Stimulated activated CD8-positive, alpha-beta memory T cell treated with anti-CD3 and anti-CD28 coated beads, Interleukin-15, amount 100 ng/mL, for 1 hour (primary cell): ENCODE data around the gene GAL.
"Not testable (repeated sequence)": the region's sequence is repeated elsewhere in the genome, so short reads cannot be mapped to it uniquely, and the experiment has no call there.

Experiments
- DNase-seq: peaks from one replicate; pipeline ENCODE4 v3.0.0-alpha.2; 2020; ENCODE audit warnings: low read depth

The GAL gene

DNA sequence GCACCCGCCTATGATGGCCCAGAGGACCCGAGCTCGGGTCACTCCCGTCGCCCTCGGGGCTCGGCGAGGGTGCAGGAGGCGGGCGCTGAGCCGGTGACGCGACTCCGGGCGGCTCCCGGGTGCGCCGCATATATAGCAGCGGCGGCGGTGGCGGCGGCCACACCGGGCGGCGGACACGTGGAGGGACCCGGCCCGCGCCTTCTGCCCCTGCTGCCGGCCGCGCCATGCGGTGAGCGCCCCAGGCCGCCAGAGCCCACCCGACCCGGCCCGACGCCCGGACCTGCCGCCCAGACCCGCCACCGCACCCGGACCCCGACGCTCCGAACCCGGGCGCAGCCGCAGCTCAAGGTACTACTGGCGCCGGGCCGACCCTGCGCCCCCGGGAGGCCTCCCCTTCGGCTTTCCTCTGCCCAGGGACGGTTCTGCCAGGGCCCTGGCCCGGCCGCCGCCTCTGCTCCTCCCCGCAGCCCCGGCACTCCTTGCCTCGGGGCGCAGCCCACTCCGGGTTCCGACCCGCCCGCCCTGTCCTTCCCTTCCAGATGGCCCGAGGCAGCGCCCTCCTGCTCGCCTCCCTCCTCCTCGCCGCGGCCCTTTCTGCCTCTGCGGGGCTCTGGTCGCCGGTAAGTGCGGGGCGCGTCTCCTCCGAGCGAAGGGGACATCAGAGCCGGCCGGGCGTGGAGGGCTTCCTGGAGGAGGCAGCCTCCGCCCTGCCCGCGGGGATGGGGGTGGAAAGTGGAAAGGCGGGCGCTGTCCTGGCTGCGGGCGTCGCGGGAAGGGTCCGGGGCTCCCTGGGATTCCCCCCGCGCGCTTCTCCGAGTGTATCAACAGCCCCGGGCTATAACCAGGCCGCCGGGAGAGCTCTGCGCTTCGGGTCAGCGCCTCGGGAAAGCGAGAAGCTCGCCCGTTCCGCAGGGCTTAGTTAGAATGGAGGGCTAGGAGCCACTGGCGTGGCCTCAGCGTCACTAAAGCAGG, at the start of gene GAL:
Gene GAL, plus strand, starts transcription at position 160 of the 972 bp plus-strand sequence. Its CDS starts 380 bp downstream, at position 540.
- no peak for DNase-seq

GRCh38 chr11:68634606-68635005, 49.7 kb upstream of the GAL start:
- not testable (repeated sequence) for DNase-seq

DNA sequence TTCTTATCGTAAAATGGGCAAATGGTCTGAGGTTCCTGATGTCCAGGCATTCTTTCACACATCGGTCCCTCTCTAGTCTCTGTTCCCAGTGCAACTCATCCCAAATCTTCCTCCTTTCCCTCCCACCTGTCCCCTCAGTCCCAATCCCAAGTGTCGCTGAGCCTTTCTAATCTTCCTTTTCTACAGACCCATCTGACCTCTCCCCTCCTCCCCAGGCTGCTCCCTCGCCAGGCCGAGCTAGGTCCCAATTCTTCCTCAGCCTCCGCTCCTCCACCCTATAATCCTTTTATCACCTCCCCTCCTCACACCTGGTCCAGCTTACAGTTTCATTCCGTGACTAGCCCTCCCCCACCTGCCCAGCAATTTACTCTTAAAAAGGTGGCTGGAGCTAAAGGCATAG, 49.2 kb upstream of the GAL start:
- not testable (repeated sequence) for DNase-seq

- DNase-seq: not testable (repeated sequence)
Measured at GRCh38 chr11:68635883-68636282, 48.5 kb upstream of the GAL start.

GRCh38 chr11:68639322-68639721, 45.0 kb upstream of the GAL start:
- DNase-seq: not testable (repeated sequence)

GRCh38 chr11:68641880-68642279, 42.5 kb upstream of the GAL start:
- DNase-seq: no peak

GRCh38 chr11:68643585-68643984, 40.8 kb upstream of the GAL start:
- no peak for DNase-seq

- DNase-seq: no peak
Measured at GRCh38 chr11:68646832-68647231, 37.5 kb upstream of the GAL start.

DNA sequence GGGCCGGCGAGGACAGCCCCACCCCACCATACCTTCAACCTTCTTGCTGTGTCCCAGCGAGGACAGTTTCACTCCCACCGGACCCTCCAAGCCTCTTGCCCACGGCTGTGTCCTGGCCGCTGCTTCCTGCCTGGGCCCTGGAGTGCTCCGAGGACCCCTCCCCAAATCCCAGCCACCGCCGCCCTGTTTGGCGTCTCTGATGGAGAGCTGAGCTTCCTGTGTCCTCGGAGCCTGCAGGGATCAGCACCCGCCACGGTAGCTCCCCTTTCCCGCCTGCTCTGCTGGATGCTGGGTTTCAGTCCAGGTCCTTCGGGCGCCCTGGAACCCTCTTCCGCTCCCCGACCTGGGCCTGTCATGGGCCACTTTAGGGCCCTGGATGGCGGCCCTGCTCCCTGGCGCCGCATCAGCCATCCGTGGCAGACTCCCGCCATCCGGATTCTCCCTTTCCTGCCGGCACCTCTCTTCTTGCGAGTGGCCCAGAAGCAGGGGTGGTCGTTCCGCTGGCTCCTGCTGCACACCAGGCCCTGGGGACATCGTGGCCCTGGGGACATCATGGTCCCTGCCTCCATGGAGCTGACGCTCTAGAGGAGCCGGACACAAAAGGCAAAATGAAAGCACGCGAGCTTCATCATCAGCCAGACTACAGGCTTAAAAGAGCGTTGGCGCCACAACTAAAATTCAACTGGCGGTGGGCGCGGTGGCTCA, 34.3 kb upstream of the GAL start:
- DNase-seq: no peak

GRCh38 chr11:68650801-68651200, 33.5 kb upstream of the GAL start:
- DNase-seq: no peak

DNA sequence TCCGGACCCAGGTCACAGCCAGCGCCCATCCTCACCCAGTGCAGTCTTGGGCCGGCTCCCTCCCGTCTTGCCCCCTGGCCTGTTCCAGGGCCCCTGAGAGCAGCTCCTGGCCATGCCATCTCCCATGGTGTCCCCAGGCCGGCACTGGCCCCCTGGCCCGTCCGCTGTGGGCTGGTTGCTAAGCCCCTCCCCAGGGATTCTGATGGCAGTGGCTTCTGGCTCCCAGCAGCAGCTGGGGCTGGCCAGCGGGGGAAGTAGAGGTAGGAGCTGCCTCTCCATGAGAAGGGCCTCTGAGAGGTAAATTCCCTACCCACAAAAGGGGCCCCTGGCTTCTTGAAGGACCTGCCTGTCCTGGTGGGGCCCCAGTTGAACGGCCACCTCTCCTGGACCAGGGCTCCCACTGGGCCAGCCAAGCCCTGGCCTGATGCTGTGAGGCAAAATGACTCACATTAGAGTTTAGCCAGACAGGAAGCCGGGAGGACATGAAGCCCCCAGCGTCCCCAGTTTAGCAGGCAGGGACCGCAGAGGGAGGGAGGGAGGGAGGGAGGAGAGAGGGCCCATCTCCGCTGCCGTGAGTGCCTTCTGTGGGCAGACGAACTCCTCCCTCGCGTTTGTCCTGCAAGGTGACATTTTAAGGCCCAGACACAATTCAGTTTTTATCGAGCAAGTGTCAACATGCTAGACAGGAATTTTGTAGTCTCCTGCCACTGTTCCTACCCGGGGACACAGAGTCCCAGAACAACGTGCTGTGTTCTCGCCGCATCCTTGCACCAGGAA, 32.9 kb upstream of the GAL start:
- no peak for DNase-seq

DNA sequence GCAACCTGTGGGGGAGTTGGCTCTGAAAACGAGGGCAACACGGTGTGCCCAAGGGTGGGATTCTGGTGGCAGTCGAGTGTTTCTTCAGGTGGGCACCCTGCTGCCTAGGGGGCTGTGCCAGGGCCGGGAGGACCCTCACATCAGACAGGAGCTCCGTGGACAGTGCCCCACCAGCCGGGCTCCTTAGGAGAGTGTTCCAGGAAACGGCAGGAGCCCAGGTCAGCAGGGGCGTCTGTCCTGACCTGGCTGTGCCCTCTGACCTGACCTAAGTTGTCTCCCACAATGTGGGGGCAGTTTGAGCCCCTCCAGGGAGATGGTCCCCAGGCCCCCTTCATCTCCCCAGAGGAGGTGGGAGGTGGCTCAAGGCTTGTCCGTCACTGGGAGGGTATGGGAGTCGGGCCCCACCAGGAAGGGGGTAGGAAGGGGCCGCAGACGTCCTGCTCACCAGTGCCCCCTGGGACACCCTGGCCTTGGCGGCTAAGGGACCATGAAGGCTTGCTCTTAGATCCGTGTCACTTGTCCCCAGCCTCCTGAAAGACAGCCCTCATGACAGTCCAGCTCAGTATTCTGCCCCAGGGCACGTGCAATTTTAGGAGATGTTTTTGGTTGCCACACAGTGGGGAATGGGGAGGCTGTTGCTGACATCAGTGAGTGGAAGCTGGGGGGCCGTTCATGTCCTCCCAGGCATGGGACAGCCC, 32.2 kb upstream of the GAL start:
- no peak for DNase-seq

DNA sequence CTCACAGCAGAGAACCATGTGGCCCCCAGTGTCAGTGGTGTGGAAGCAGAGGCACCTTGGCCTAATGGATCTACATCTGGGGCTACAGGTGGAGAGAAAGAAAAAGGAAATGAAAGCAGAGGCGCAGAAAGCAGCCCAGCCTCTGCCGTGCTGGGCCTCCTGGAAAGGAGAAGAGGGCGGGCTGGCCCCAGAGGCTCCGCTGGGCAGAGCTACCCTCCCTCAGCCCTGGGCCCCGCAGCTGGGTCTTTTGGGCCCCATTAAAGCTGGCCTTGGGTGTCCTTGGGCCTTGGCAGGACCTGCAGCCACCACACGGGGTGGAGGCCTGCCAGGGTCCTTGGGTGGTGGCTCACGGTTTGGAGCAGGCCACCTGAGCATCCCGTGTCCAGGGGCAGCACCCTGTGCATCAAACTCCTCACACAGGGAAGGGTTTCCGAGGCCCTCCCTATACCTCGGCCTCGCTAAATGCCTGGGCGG, 31.6 kb upstream of the GAL start:
- no peak for DNase-seq

- DNase-seq: no peak
Measured at GRCh38 chr11:68653486-68654430, 30.6 kb upstream of the GAL start.

DNA sequence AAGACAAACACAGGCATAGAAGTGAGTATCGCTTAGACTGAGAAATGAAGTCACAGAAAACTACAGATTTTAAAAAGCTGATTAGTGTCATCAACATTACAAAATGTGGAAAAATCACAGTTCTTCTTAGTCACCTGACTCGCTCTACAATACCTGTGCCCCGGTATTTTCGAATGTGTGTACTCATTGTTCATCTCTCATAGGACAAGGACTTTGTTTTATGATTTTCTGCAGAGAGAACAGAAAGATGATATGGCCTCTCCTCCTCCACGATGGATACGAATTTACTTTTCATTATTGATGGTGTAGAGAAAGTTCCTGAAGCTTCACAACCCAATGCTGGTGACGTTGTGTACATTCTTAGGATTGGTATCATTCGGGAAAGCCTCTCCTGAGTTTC, 29.4 kb upstream of the GAL start:
- DNase-seq: no peak

DNA sequence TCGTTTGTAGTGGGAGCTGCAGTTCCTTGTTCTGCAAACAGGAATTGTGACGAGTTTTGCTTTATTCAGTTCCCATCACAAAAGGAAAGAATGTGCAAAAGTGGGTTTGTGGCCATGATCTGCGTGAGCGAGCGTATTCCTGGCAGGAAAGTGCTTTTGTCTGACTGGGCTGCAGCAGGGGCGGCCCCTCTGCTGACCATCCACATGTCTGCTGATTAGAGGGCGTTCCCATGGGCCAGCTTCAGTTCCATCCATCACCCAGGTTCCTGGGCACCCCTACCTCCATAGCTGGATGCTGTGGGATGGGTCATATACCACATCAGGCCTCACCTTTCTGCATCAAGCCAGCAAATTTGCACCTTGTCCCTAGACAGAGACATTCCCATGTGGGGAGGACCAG, 28.9 kb upstream of the GAL start:
- no peak for DNase-seq

DNA sequence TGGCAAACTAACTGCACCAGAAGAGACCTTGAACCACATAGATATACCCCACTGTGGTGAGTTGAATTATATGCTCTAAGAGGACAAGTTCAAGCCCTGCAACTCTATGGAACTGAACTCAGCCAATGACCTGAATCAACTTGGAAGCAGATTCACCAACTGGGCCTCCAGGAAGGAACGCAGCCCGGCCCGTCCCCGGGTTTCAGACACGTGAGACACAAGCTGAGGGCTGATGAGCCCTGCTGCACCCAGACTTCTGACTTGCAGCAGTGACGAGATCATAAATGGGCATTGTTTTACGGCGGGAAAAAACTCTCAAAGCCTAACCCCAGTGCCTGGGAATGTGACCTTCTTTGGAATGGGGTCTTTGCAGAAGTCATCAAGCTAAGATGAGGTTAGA, 28.5 kb upstream of the GAL start:
- no peak for DNase-seq

DNA sequence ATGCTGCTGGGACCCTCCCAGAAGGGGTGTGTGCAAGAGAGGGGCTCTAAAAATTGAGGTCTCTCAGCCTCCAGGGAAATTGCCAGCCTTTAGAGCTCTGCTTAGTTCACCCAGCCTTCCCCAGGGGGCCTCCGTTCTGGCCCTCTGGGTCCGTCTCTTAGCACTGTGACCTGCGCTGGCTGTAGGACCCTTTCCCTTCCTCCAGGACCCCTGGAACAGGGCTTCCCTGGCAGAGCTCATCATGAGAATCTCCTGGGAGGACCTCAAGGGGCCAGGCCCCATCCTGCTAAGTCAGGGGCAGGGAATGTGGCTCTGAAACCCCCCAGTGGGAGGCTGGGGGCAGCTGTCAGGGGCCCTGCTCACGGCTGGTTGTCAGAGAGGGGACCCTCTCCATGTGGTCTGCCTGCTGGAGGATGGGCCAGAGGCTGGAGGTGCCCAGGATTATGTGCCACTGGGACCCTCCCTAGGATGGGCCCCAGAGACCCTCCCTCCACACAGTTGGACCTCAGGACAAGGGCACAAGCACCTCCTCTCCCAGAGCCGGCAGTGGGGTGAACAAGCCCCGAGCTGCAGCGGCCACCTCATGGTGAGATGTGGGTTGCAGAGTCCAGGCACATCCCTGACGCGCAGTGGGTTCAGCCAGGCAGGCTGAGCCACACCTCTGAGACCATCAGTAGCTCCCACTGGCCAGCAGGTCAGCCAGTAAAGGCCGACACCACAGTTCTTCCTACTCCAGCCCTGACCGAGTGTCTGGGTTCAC, 27.1 kb upstream of the GAL start:
- no peak for DNase-seq

- DNase-seq: no peak
Measured at GRCh38 chr11:68658097-68658496, 26.2 kb upstream of the GAL start.

GRCh38 chr11:68658661-68659060, 25.7 kb upstream of the GAL start:
- no peak for DNase-seq
